ENCODE data around the gene TEAD4.

DNA sequence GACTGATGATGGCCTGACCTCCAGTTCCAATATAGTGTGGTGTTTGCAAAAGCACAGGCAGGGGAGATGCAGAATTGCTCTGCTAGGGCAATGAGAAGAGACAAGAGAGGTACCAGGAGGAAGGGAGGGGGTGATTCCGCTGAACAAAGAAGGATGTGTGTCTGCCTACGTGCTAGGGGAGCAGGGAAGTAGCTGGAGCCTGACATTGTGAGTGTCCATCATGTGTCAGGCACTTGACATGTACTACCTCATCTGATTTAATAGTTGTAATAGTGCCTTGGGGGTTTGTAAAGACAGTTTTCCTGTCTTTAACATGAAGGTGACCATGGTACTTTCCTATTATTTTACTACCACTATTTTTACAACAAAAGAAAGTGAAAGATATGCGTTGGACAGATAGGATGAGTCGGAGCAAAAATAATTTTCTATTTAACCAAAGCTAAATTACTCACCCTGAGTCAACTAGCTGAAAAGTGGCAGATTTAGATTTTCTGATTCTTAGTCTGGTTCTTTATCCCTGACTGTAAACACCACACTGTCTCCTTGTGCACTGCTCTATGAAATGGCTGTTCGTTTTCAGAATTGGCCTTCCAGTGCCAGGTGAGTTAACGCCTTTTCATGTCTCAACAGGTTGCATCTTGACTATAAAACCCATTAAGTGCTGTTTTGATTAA lies 33.7 kb upstream of the TEAD4 start:
- no peak for TF ChIP-seq EZH2 (IDR thresholded peaks at IDR 0.05; ENCODE audit: borderline replicate concordance, insufficient read depth, low read depth, low read length, poor library complexity, severe bottlenecking)
- TF ChIP-seq, protein P1, sequence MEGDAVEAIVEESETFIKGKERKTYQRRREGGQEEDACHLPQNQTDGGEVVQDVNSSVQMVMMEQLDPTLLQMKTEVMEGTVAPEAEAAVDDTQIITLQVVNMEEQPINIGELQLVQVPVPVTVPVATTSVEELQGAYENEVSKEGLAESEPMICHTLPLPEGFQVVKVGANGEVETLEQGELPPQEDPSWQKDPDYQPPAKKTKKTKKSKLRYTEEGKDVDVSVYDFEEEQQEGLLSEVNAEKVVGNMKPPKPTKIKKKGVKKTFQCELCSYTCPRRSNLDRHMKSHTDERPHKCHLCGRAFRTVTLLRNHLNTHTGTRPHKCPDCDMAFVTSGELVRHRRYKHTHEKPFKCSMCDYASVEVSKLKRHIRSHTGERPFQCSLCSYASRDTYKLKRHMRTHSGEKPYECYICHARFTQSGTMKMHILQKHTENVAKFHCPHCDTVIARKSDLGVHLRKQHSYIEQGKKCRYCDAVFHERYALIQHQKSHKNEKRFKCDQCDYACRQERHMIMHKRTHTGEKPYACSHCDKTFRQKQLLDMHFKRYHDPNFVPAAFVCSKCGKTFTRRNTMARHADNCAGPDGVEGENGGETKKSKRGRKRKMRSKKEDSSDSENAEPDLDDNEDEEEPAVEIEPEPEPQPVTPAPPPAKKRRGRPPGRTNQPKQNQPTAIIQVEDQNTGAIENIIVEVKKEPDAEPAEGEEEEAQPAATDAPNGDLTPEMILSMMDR (IDR thresholded peaks at IDR 0.05) = no peak

All from B cell (primary cell).